HEK293 (cell line): ENCODE results near the gene RSPH9.

Source experiments
- CTCF ChIA-PET: fragments of 350-600 bp; formaldehyde crosslinking; extraction: SDS; loops from one replicate; lab custom pipeline; 2021; ENCODE audit warnings: antibody characterized with exemption; lab: Yijun Ruan, JAX
- POLR2A ChIA-PET: fragments of 300-600 bp; formaldehyde crosslinking; extraction: SDS; loops from one replicate; lab custom pipeline; 2020; ENCODE audit warnings: antibody characterized with exemption, inconsistent platforms; lab: Yijun Ruan, JAX
- H3K27ac ChIP-seq: fragments of 200-500 bp; sonication (Bioruptor generic); 2 replicates; pipeline ENCODE4 v1.5.1; 2014; ENCODE audit warnings: low read depth, low read length, control low read depth, inconsistent platforms; ENCODE audit errors: extremely low read depth
- H3K36me3 ChIP-seq, 2 experiments: fragments of 200-500 bp in 1 of 2; sonication (Bioruptor generic) in 1 of 2; 1 replicate in 1 of 2; 2 replicates in 1 of 2; pipeline ENCODE4 v1.5.1; 2014 to 2017; ENCODE audit warnings: inconsistent platforms in 2 of 2, low read length in 2 of 2; ENCODE audit not compliant: control insufficient read depth in 2 of 2, insufficient read depth in 1 of 2
- H3K4me1 ChIP-seq: fragments of 200-500 bp; sonication (Bioruptor generic); 2 replicates; pipeline ENCODE4 v1.5.1; 2014; ENCODE audit warnings: mild to moderate bottlenecking, low read length, inconsistent platforms; ENCODE audit not compliant: control insufficient read depth, insufficient read depth
- H3K4me3 ChIP-seq: 2 replicates; pipeline ENCODE4 v1.5.1; 2011; ENCODE audit warnings: low read depth, mild to moderate bottlenecking, control low read depth, low read length, moderate library complexity
- H3K9me3 ChIP-seq: fragments of 200-500 bp; sonication (Bioruptor generic); 2 replicates; pipeline ENCODE4 v1.5.1; 2014; ENCODE audit warnings: low read depth, low read length, inconsistent platforms; ENCODE audit not compliant: control insufficient read depth, insufficient read depth
- KLF1 ChIP-seq: fragments of 450-650 bp; formaldehyde crosslinking; IDR thresholded peaks from 2 replicates; pipeline ENCODE4 v1.5.1; 2016; ENCODE audit warnings: missing biosample characterization, missing genetic modification characterization
- KLF16 ChIP-seq: fragments of 450-650 bp; formaldehyde crosslinking; IDR thresholded peaks from 2 replicates; pipeline ENCODE4 v1.5.1; 2017; ENCODE audit warnings: missing biosample characterization, missing genetic modification characterization
- KLF8 ChIP-seq: fragments of 450-650 bp; formaldehyde crosslinking; IDR thresholded peaks from 2 replicates; pipeline ENCODE4 v1.5.1; 2016; ENCODE audit warnings: missing biosample characterization, missing genetic modification characterization
- REPIN1 ChIP-seq: fragments of 450-650 bp; formaldehyde crosslinking; IDR thresholded peaks from 2 replicates; pipeline ENCODE4 v1.5.1; 2017; ENCODE audit warnings: missing biosample characterization, missing genetic modification characterization, low read depth
- ZNF169 ChIP-seq: fragments of 450-650 bp; formaldehyde crosslinking; IDR thresholded peaks from 2 replicates; pipeline ENCODE4 v1.5.1; 2016; ENCODE audit warnings: missing biosample characterization, missing genetic modification characterization
- ZNF341 ChIP-seq: fragments of 450-650 bp; formaldehyde crosslinking; IDR thresholded peaks from 2 replicates; pipeline ENCODE4; 2016; ENCODE audit warnings: low read depth, missing biosample characterization, missing genetic modification characterization
- ZNF366 ChIP-seq: fragments of 450-650 bp; formaldehyde crosslinking; conservative IDR thresholded peaks from 2 replicates; pipeline ENCODE4 v1.5.1; 2016; ENCODE audit warnings: missing biosample characterization, missing genetic modification characterization
- ZNF501 ChIP-seq: fragments of 450-650 bp; formaldehyde crosslinking; IDR thresholded peaks from 2 replicates; pipeline ENCODE4 v1.5.1; 2016; ENCODE audit warnings: missing biosample characterization, missing genetic modification characterization
- ZNF529 ChIP-seq: fragments of 450-650 bp; formaldehyde crosslinking; IDR thresholded peaks from 2 replicates; pipeline ENCODE4 v1.5.1; 2017; ENCODE audit warnings: missing genetic modification characterization, missing biosample characterization; ENCODE audit not compliant: insufficient replicate concordance
- ZNF548 ChIP-seq: fragments of 450-650 bp; formaldehyde crosslinking; IDR thresholded peaks from 2 replicates; pipeline ENCODE4 v1.5.1; 2016; ENCODE audit warnings: missing biosample characterization, missing genetic modification characterization
- ZNF610 ChIP-seq: fragments of 450-650 bp; formaldehyde crosslinking; IDR thresholded peaks from 2 replicates; pipeline ENCODE4 v1.5.1; 2016; ENCODE audit warnings: missing biosample characterization, missing genetic modification characterization, borderline replicate concordance
- ZNF629 ChIP-seq: fragments of 450-650 bp; formaldehyde crosslinking; IDR thresholded peaks from 2 replicates; pipeline ENCODE4 v1.5.1; 2017; ENCODE audit warnings: missing biosample characterization, missing genetic modification characterization
- ZNF664 ChIP-seq: fragments of 450-650 bp; formaldehyde crosslinking; IDR thresholded peaks from 2 replicates; pipeline ENCODE4 v1.5.1; 2016; ENCODE audit warnings: missing biosample characterization, missing genetic modification characterization
- ZSCAN16 ChIP-seq: fragments of 450-650 bp; formaldehyde crosslinking; IDR thresholded peaks from 2 replicates; pipeline ENCODE4 v1.5.1; 2016; ENCODE audit warnings: missing biosample characterization, missing genetic modification characterization
- TF ChIP-seq, protein P1 (sequence below): fragments of 450-650 bp; formaldehyde crosslinking; IDR thresholded peaks from 2 replicates; pipeline ENCODE4 v1.5.1; 2016; ENCODE audit warnings: missing biosample characterization, missing genetic modification characterization
- TF ChIP-seq, protein P2 (sequence below): fragments of 450-650 bp; formaldehyde crosslinking; IDR thresholded peaks from 2 replicates; pipeline ENCODE4 v1.5.1; 2016; ENCODE audit warnings: missing biosample characterization, missing genetic modification characterization, low read depth
- TF ChIP-seq, protein P3 (sequence below): fragments of 450-650 bp; IDR thresholded peaks from 2 replicates; pipeline ENCODE4 v1.5.1; 2018; ENCODE audit warnings: missing biosample characterization, mild to moderate bottlenecking, missing genetic modification characterization
- TF ChIP-seq, protein P4 (sequence below): fragments of 450-650 bp; formaldehyde crosslinking; IDR thresholded peaks from 2 replicates; pipeline ENCODE4 v1.5.1; 2017; ENCODE audit warnings: missing biosample characterization, missing genetic modification characterization
- TF ChIP-seq, protein P5 (sequence below): fragments of 450-650 bp; formaldehyde crosslinking; IDR thresholded peaks from 2 replicates; pipeline ENCODE4 v1.5.1; 2017; ENCODE audit warnings: missing biosample characterization, missing genetic modification characterization

RSPH9 gene

DNA sequence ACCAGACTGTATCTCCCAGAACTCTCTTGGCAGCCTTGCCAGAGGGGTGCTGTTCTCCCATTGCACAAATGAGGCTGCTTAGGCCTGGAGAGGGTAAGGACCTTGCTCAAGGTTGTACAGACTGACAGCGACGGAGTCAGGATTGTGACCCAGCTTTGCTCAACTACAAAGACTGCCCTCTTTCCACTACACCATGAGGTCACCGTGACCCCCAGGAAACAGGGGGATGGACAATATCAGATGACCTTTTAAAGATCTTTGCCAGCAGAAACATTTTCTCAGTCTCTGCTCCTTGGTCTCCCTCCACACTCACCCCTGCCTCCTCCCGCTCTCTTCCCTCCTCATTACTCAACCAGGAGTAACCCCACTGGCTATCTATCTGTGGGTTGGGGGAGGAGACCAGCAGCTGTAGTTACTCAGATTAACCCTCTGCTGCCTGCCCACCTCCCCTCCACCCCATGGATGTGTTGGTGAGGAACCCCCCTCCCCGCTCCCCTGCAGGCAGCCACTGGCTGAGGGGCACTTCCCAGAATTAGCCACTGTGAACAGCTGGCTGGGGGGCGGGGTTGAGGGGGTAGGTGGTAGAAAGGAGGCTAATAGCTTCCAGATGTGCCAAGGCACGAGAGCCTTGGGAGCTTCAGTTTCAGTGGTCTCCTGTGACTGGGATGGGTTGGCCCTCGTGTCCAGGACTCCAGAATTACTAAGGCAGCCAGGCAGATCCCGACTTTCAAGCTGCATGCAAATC is 69.6 kb downstream of the RSPH9 start (continued):
- TF ChIP-seq ZNF501 (tag by site-specific recombination) (no peak), ZNF548 (no peak), ZNF366 (tag by site-specific recombination) (no peak), ZNF529 (tag by site-specific recombination) (no peak), KLF1 (tag by site-specific recombination) (0 out of 2 replicates have a peak, but pooled peaks have one; percentile 33), ZNF341 (tag by site-specific recombination) (0 out of 2 replicates have a peak, but pooled peaks have one; percentile 24), ZNF629 (tag by site-specific recombination) (no peak), ZSCAN16 (no peak), REPIN1 (tag by site-specific recombination) (no peak), KLF16 (no peak), ZNF610 (tag by site-specific recombination) (no peak)
- TF ChIP-seq, protein P1, sequence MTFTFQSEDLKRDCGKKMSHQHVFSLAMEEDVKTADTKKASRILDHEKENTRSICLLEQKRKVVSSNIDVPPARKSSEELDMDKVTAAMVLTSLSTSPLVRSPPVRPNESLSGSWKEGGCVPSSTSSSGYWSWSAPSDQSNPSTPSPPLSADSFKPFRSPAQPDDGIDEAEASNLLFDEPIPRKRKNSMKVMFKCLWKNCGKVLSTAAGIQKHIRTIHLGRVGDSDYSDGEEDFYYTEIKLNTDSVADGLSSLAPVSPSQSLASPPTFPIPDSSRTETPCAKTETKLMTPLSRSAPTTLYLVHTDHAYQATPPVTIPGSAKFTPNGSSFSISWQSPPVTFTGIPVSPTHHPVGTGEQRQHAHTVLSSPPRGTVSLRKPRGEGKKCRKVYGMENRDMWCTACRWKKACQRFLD (tag by site-specific recombination), result no peak
- TF ChIP-seq, protein P2, sequence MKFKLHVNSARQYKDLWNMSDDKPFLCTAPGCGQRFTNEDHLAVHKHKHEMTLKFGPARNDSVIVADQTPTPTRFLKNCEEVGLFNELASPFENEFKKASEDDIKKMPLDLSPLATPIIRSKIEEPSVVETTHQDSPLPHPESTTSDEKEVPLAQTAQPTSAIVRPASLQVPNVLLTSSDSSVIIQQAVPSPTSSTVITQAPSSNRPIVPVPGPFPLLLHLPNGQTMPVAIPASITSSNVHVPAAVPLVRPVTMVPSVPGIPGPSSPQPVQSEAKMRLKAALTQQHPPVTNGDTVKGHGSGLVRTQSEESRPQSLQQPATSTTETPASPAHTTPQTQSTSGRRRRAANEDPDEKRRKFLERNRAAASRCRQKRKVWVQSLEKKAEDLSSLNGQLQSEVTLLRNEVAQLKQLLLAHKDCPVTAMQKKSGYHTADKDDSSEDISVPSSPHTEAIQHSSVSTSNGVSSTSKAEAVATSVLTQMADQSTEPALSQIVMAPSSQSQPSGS (tag by site-specific recombination), result 0 out of 2 replicates have a peak, but pooled peaks have one; percentile 4
- TF ChIP-seq, all 188 proteins: peak for 9

DNA sequence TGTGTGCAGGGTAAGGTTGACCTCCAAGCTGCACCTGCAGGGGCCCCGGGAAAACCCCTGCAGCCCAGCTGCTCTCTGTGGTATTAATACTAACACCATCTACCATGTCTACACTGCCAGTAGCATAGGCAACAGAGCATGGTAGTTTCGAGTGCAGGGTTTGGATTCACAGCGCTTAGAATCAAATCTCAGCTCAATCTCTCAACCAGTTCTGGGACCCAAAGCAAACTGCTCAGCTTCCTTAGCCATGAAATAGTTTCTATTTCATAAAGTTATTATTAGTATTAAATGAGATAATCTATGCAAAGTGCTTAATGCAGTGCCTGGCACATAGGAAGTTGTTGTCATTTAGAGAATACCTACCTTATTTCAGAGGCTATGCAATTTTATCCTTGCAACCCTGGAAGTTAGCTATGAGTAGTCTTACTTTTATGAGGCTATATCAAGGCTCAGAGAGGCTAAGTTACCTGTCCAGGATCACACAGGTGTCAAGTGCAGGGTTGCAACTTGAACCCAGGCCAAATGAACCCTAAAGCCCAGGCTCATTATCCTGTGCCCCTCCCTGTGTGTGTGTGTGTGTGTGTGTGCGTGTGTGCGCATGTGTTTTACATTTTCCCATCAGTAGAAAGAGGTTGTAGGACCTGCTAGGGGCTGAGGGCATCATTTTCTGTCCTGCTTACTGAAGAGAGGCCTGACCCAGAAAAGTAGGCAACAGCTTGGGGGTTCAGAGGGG is 70.4 kb downstream of the RSPH9 start:
- H3K27ac ChIP-seq, result no peak overlapping the region
- no peak overlapping the region for H3K4me3 ChIP-seq
- H3K4me1 ChIP-seq, result no peaks in the 10 kb centered on the region
- no peaks in the 10 kb centered on the region for H3K9me3 ChIP-seq
- H3K36me3 ChIP-seq, result no peaks in the 10 kb centered on the region
- CTCF ChIA-PET, result interaction anchor here (1.0 to 2.3 kb wide), 5 partner anchors 9 to 436 kb away, joined by 3 to 22 read pairs (median 4); no protein-coding TSS in a partner anchor
- POLR2A ChIA-PET, result interaction anchor here (1.2 kb wide), 1 partner anchor 10 kb away, joined by 5 read pairs; no protein-coding TSS in a partner anchor
- TF ChIP-seq KLF8 (no peak), ZNF664 (tag by site-specific recombination) (peak; percentile 89), ZNF169 (no peak)
- TF ChIP-seq, protein P3, sequence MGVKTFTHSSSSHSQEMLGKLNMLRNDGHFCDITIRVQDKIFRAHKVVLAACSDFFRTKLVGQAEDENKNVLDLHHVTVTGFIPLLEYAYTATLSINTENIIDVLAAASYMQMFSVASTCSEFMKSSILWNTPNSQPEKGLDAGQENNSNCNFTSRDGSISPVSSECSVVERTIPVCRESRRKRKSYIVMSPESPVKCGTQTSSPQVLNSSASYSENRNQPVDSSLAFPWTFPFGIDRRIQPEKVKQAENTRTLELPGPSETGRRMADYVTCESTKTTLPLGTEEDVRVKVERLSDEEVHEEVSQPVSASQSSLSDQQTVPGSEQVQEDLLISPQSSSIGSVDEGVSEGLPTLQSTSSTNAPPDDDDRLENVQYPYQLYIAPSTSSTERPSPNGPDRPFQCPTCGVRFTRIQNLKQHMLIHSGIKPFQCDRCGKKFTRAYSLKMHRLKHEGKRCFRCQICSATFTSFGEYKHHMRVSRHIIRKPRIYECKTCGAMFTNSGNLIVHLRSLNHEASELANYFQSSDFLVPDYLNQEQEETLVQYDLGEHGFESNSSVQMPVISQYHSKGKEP (tag by site-specific recombination), result peak; percentile 19; the same call in 1 of the 2 replicates
- TF ChIP-seq, protein P4, sequence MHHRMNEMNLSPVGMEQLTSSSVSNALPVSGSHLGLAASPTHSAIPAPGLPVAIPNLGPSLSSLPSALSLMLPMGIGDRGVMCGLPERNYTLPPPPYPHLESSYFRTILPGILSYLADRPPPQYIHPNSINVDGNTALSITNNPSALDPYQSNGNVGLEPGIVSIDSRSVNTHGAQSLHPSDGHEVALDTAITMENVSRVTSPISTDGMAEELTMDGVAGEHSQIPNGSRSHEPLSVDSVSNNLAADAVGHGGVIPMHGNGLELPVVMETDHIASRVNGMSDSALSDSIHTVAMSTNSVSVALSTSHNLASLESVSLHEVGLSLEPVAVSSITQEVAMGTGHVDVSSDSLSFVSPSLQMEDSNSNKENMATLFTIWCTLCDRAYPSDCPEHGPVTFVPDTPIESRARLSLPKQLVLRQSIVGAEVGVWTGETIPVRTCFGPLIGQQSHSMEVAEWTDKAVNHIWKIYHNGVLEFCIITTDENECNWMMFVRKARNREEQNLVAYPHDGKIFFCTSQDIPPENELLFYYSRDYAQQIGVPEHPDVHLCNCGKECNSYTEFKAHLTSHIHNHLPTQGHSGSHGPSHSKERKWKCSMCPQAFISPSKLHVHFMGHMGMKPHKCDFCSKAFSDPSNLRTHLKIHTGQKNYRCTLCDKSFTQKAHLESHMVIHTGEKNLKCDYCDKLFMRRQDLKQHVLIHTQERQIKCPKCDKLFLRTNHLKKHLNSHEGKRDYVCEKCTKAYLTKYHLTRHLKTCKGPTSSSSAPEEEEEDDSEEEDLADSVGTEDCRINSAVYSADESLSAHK (tag by site-specific recombination), result 0 out of 2 replicates have a peak, but pooled peaks have one; percentile 22
- TF ChIP-seq, protein P5, sequence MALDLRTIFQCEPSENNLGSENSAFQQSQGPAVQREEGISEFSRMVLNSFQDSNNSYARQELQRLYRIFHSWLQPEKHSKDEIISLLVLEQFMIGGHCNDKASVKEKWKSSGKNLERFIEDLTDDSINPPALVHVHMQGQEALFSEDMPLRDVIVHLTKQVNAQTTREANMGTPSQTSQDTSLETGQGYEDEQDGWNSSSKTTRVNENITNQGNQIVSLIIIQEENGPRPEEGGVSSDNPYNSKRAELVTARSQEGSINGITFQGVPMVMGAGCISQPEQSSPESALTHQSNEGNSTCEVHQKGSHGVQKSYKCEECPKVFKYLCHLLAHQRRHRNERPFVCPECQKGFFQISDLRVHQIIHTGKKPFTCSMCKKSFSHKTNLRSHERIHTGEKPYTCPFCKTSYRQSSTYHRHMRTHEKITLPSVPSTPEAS, result peak; percentile 65
